ENCODE measurements around the gene LAP3.

- TF ChIP-seq POLR2AphosphoS5 (IDR thresholded peaks at IDR 0.05; ENCODE audit: low read depth, low read length) (no peak), SIN3A (IDR thresholded peaks at IDR 0.05; ENCODE audit: borderline replicate concordance, insufficient read depth, low read length) (no peak), REST (IDR thresholded peaks at IDR 0.05; ENCODE audit: insufficient read depth in 1 of 2, low read depth in 2 of 2, low read length in 2 of 2) (no peak), TAF1 (IDR thresholded peaks at IDR 0.05; ENCODE audit: borderline replicate concordance, insufficient read depth, low read length) (no peak), FOXP2 (optimal IDR thresholded peaks at IDR 0.05; ENCODE audit: borderline replicate concordance, extremely low read depth, extremely low read length, insufficient read depth) (no peak)
These were observed 73.4 kb downstream of the LAP3 start for GRCh38 chr4:17650406-17650805.

Measured in PFSK-1 (cell line).